GM10847 (cell line): Measurements from ENCODE around the gene CDH26.

Experiments used
- POLR2A ChIP-seq: IDR thresholded peaks from 2 replicates; pipeline ENCODE4 v1.6.1; 2011; ENCODE audit not compliant: insufficient read length; ENCODE audit errors: extremely low read depth

The CDH26 gene

DNA sequence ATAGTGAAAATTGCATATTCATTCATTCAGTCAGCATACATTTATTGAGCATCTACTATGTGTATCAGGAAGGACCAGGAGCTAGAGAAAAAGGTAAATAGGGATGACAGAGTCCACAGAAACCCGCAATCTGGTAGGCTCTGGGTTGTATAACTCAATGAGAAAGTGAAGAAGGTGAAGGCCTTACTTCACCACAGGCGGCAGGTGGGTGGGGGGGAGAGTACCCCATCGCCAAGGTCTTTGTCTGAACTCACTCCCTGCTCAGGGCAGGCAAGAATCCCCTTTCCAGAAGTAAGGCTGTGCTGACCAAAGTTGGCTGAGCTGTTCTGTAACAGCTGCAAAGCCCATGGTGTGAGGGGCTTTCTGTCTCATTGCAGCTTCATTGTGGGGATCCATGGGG, 81.3 kb downstream of the CDH26 start:
- TF ChIP-seq POLR2A: no peak

DNA sequence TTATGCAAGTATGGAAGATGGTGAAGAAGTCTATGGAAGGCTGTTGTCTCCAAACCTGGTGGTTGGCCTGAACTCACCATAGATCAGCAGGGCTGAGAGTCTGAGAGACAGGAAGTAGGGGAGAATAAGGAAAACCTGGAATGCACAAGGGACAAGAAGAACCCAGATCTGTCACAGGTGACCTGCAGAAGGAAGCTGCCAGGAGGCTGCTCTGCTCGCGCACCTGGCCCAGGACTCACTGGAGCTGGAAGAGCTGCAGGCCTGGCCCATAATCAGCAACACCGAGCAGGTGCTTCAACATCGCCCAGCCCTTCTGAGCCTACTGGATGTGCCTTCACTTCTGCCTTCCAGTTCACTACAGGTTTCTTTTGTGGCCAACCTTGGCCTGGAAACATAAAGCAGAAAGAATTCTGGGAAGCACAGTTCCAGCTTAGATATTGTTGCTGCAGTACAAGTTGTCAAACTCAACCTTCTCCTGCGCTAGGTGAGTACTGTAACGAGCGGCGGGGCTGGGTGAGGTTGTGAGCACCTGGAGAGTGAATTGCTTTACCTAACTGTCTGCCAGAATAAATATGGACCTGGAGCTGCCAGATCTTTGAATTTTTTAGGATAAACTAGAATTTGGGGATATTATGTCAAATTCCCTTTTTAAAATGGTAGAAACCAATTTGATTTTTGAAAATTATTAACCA, 82.4 kb downstream of the CDH26 start:
- no peak for TF ChIP-seq POLR2A

DNA sequence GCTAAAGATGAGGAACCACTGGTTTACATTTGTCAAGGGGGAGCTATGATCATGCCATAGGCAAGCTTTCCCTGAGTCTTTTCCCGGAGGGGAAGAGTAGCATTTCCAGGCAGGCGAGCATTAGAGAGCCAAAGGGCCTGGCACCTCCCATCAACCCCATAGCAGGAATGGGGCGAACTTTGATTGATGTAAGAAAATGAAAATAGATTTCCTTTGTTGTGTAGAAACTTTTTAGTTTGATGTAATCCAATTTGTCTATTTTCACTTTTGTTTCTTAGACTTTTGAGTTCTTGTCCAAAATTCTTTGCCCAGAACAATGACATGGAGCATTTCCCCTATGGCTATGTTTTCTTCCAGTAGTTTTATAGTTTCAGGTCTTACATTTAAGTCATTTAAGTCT, 85.2 kb downstream of the CDH26 start:
- TF ChIP-seq POLR2A: no peak

GRCh38 chr20:60046011-60046413, 87.8 kb downstream of the CDH26 start:
- no peak for TF ChIP-seq POLR2A

GRCh38 chr20:60046436-60046835, 88.2 kb downstream of the CDH26 start:
- TF ChIP-seq POLR2A: no peak

DNA sequence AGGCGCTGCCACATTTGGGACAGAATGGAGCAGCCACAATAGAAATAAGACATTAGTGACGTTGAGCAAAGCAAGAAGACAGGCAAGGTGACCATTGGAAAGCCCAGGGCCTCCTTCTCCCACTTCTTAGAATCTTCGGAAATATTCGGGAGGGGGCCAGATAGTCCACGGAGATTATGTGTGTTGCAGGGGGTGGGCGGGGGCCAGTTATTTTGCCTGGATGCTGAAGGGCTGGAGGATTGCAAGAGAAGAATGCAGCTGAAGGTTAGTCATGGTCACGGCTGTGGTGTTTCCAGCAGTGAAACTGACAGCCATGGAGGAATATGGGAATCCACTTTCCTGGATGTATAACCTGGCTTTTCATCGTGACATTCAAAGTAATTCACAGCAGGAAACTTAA, 88.6 kb downstream of the CDH26 start:
- no peak for TF ChIP-seq POLR2A

DNA sequence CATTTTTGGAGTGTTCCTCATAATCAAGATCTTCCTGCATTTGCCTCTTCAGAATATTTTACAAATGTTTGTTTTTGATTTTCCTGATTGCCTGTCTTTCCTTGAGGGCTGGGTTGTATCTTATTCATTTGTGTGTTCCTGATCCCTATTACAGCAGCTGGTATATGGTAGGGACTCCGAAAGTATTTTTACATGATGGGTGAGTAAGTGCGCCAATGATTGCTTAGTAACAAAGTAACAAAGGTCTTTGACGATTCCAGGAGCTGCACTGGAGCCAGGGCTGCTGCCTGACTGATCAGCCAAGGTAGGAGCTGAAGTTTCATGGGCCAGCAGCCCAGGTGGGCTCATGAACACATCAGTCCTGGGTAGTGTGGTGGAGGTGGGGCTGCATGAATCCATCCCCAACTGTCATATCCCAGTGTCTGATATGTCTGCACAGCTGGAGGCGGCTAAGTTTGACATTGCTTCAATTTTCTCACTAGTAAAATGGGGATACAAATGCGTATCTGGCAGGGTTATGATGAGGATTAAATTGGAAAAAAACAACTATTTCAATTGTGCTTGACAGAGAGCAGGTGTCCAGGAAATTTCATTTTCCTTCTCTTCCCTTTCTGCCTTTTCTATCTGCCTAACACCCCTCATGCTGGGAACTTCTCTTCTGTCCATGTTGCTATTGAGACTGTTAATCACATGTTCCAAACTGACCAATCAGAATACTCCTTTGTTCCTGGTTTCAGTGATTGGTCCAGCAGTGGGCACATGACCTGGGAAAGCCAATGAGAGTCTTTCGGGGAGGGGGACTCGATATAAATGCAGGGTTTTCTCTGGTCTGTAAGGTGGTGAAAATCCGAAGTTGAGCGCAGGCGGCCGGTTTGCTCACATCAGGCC, 90.7 kb downstream of the CDH26 start:
- no peak for TF ChIP-seq POLR2A

DNA sequence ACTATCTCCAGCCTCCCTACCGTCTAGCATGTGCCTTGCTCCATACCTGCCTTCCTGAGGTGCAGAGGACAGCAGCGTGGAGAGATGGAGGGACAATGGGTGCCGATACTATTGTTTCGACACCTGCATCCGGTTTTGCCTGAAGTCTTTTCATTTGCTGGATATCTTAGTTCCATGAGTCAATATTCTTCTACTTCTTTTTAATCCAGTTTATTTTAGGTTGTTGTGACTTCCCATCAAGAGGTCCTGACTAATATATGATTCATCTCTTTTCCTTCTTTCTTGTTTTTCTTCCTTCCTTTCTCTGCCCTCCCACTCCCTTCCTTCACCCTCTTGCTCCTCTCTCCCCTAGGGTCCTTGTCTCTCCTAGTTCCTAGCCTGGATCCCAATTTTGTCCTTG, 91.4 kb downstream of the CDH26 start:
- no peak for TF ChIP-seq POLR2A

- no peak for TF ChIP-seq POLR2A
Observed at GRCh38 chr20:60050193-60050947, 92.1 kb downstream of the CDH26 start.

DNA sequence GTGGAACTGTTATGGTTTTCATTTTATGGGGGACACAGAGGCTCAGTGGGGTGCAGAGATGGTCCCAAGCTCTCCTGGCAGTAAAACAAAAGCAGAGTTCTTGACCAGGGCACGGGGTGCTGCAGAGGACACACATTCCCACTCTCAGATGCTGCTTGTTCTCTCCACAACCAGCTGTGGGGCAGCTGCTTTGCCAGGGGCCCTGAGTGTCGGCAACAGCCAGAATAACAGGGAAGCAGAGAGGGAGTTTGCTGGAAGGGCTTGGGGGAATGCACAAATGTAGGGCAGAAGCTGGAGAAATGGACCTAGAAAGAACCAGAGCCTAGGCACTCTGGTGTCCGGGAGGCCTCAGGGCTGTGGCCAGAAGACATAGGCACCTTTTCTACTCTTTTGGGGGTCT, 93.7 kb downstream of the CDH26 start:
- no peak for TF ChIP-seq POLR2A

- no peak for TF ChIP-seq POLR2A
Observed at GRCh38 chr20:60052322-60052721, 94.1 kb downstream of the CDH26 start.

DNA sequence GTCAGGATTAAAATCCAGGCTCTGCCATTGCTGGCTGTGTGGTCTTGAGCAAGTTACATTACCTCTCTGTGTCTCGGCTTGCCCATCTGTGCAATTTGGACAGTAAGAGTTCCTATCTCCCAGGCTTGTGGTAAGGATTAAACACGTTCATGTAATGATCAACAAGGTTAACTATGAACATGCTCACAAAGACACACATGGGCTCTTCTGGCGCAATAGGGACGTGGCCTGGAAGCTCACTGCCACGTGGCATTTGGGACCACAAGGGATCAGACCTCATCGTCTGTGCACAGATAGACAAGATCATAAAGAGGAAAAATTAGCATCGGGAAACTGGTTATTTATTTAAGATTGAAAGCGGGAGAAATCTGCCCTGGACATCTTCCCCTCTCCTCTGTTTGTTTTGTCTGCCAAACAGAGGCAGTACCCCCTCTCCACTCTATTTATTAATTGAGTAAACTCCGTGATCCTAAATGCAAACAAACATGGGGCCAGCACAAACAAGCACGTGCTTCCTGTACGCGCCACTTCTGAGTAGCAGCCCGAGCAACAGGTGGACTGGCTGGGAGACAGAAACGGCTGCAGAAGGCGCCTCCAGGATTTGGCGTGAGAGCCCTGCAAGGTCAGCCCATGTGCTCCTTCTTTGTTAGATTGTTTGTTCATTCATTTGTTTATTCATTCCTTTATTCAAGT, 95.0 kb downstream of the CDH26 start:
- TF ChIP-seq POLR2A: no peak

- no peak for TF ChIP-seq POLR2A
Observed at GRCh38 chr20:60053818-60054190, 95.6 kb downstream of the CDH26 start.

GRCh38 chr20:60054716-60055634, 96.8 kb downstream of the CDH26 start:
- no peak for TF ChIP-seq POLR2A
